GM12878 (cell line): Measurements from ENCODE around the gene VAV2. TPM values are rescaled to one million over a fixed set of nuclear protein-coding genes. Genes with fewer than 3 reads are reported as not detected.

Experiments used
- ATAC-seq: fragments of 200-7000 bp; cut with Tn5 transposase; 3 replicates; pipeline ENCODE4 v1.9.1; 2020; ENCODE audit warnings: mild to moderate bottlenecking, moderate library complexity
- BruUV-seq: library from RNA; stranded (reverse); fragments of 400-500 nt; replicated peaks from 2 replicates; lab custom pipeline; 2021; lab: Mats Ljungman, UMichigan
- CTCF ChIA-PET: fragments of 300-600 bp; sonication (Branson Sonifier 250); formaldehyde crosslinking; extraction: SDS; loops from one replicate; lab custom pipeline; 2021; ENCODE audit warnings: inconsistent platforms; lab: Yijun Ruan, JAX
- POLR2A ChIA-PET: fragments of 350-600 bp; formaldehyde crosslinking; extraction: SDS; loops from one replicate; lab custom pipeline; 2021; ENCODE audit warnings: inconsistent platforms; lab: Charles Lee
- RAD21 ChIA-PET: fragments of 300-600 bp; sonication (Branson Sonifier 250); formaldehyde crosslinking; loops from one replicate; lab custom pipeline; 2023; ENCODE audit warnings: antibody characterized with exemption; ENCODE audit not compliant: unreplicated experiment; lab: Charles Lee
- SMC1A ChIA-PET: fragments of 300-600 bp; sonication (Branson Sonifier 250); formaldehyde crosslinking; loops from one replicate; lab custom pipeline; 2023; ENCODE audit not compliant: unreplicated experiment, uncharacterized antibody; lab: Charles Lee
- DNase-seq: peaks from one replicate; pipeline ENCODE4 v3.0.0-alpha.2; 2011; ENCODE audit warnings: low read depth, low spot score
- FAIRE-seq: peaks from 3 replicates; lab custom pipeline; 2011; peaks lifted over from hg19 to GRCh38; lab: Jason Lieb, UNC
- H2AFZ ChIP-seq: 2 replicates; pipeline ENCODE4 v1.6.0; 2011; ENCODE audit warnings: low read depth, low read length, control low read depth; ENCODE audit not compliant: control insufficient read depth
- H3K27ac ChIP-seq: 2 replicates; pipeline ENCODE4 v1.5.1; 2011; ENCODE audit warnings: control low read depth; ENCODE audit not compliant: control insufficient read depth, insufficient read depth
- H3K27me3 ChIP-seq, 2 experiments: replicated peaks in 1 of 2; 2 replicates each; pipeline versions ENCODE4 v1.6.0 to v1.6.1; 2011; ENCODE audit warnings: low read length in 1 of 2; ENCODE audit not compliant: control insufficient read depth in 2 of 2, insufficient read depth in 2 of 2
- H3K36me3 ChIP-seq, 2 experiments: 2 replicates each; pipeline ENCODE4 v1.5.1; 2011; ENCODE audit warnings: low read length in 1 of 2; ENCODE audit not compliant: control insufficient read depth in 2 of 2, insufficient read depth in 2 of 2
- H3K4me1 ChIP-seq: 2 replicates; pipeline ENCODE4 v1.6.1; 2011; ENCODE audit warnings: mild to moderate bottlenecking, low read length, moderate library complexity, mixed read lengths; ENCODE audit not compliant: control insufficient read depth, insufficient read depth
- H3K4me2 ChIP-seq: 2 replicates; pipeline ENCODE4 v1.6.0; 2011; ENCODE audit warnings: control low read depth; ENCODE audit not compliant: control insufficient read depth, insufficient read depth
- H3K4me3 ChIP-seq: fragments of 200-600 bp; sonication (generic); 2 replicates; pipeline ENCODE4 v1.5.1; 2016
- H3K79me2 ChIP-seq: 2 replicates; pipeline ENCODE4 v1.6.0; 2011; ENCODE audit warnings: low read length; ENCODE audit not compliant: control insufficient read depth, insufficient read depth
- H3K9ac ChIP-seq: 2 replicates; pipeline ENCODE4 v1.8.0; 2011; ENCODE audit warnings: low read length, control low read depth, mixed read lengths; ENCODE audit not compliant: control insufficient read depth, insufficient read depth
- H3K9me3 ChIP-seq: replicated peaks from 3 replicates; pipeline ENCODE4 v1.5.1; 2011; ENCODE audit warnings: mild to moderate bottlenecking, low read length; ENCODE audit not compliant: control insufficient read depth, insufficient read depth
- H4K20me1 ChIP-seq: 2 replicates; pipeline ENCODE4 v1.6.0; 2011; ENCODE audit not compliant: control insufficient read depth, insufficient read depth
- EZH2 ChIP-seq: IDR thresholded peaks from 2 replicates; pipeline ENCODE4 v1.6.1; 2012; ENCODE audit warnings: low read depth, mild to moderate bottlenecking, control low read depth, inconsistent platforms, low read length, borderline replicate concordance; ENCODE audit not compliant: control insufficient read depth
- GATAD2B ChIP-seq: fragments of 450-650 bp; conservative IDR thresholded peaks from 2 replicates; pipeline ENCODE4 v1.6.1; 2017; ENCODE audit warnings: low read depth, mild to moderate bottlenecking, moderate library complexity
- POLR2AphosphoS5 ChIP-seq: IDR thresholded peaks from 2 replicates; pipeline ENCODE4 v1.6.1; 2011; ENCODE audit warnings: mild to moderate bottlenecking, low read length, inconsistent platforms
- RELA ChIP-seq: fragments of 450-650 bp; IDR thresholded peaks from 2 replicates; pipeline ENCODE4 v1.8.0; 2014; ENCODE audit warnings: borderline replicate concordance; ENCODE audit not compliant: partially characterized antibody
- RFX5 ChIP-seq: IDR thresholded peaks from 2 replicates; pipeline ENCODE4 v1.6.1; 2011; ENCODE audit warnings: low read depth, low read length, improper control_type of control experiment
- SRF ChIP-seq, 2 experiments: IDR thresholded peaks; 2 replicates each; pipeline ENCODE4 v1.6.1; 2011; ENCODE audit warnings: low read depth in 2 of 2, low read length in 2 of 2, mild to moderate bottlenecking in 1 of 2, moderate library complexity in 1 of 2
- ZBED1 ChIP-seq: IDR thresholded peaks from 2 replicates; pipeline ENCODE4 v1.6.1; 2016; ENCODE audit warnings: borderline replicate concordance
- ZNF207 ChIP-seq: fragments of 450-650 bp; IDR thresholded peaks from 2 replicates; pipeline ENCODE4 v1.6.1; 2014; ENCODE audit warnings: antibody characterized with exemption, mild to moderate bottlenecking, borderline replicate concordance
- WGBS: methylation state at CpG from one replicate; pipeline ENCODE4 v1.1.6; 2016; ENCODE audit warnings: low lambda C conversion rate; ENCODE audit not compliant: insufficient replicate concordance, insufficient coverage; ENCODE audit errors: missing lambda C conversion rate; 5-methylcytosine and 5-hydroxymethylcytosine counted together
- in situ Hi-C: fragments of 300-500 bp; cut with MboI; formaldehyde crosslinking; loops from 9 replicates; pipeline ENCODE4 v1.14.3; 2018; ENCODE audit warnings: mixed read lengths
- intact Hi-C: fragments of 100-400 bp; cut with micrococcal nuclease; formaldehyde crosslinking; loops from one replicate; pipeline ENCODE4 v1.14.2; 2022; ENCODE audit not compliant: unreplicated experiment
- polyA plus RNA-seq, 11 experiments: library from polyadenylated mRNA; depleted of rRNA in 4 of 11; unstranded in 6 of 11; stranded (reverse) in 5 of 11; fragments of >200 nt; fragmentation: Nextera tagmentation in 4 of 11; fragmentation: Illumina TruSeq in 1 of 11; extraction: Ambion mirVana in 4 of 11; extraction: Trizol in 1 of 11; gene quantifications; 1 replicate in 1 of 11; 2 replicates in 10 of 11; pipeline versions ENCODE4 v1.2.1 to v1.2.3, GENCODE V29; 2011 to 2016; ENCODE audit warnings: inconsistent platforms in 2 of 11, missing spikeins in 2 of 11, low read depth in 1 of 11
- total RNA-seq, 4 experiments: library from RNA; depleted of rRNA in 3 of 4; stranded (reverse); fragments of >200 nt in 3 of 4; fragmentation: Illumina TruSeq in 1 of 4; extraction: Trizol in 1 of 4; gene quantifications; 2 replicates each; pipeline versions ENCODE4 v1.2.1 to v1.2.3, GENCODE V29; 2013 to 2021
- TF ChIP-seq, protein P1 (sequence below): fragments of 450-650 bp; IDR thresholded peaks from 2 replicates; pipeline ENCODE4 v1.6.1; 2017; ENCODE audit warnings: mild to moderate bottlenecking, low read depth, inconsistent platforms; ENCODE audit not compliant: poor library complexity, severe bottlenecking
- TF ChIP-seq, protein P2 (sequence below), 3 experiments: IDR thresholded peaks in 2 of 3; conservative IDR thresholded peaks in 1 of 3; 2 replicates each; pipeline ENCODE4 v1.5.1; 2011; ENCODE audit warnings: low read depth in 3 of 3, low read length in 3 of 3, mild to moderate bottlenecking in 3 of 3, control low read depth in 2 of 3, moderate library complexity in 2 of 3, inconsistent platforms in 1 of 3, mixed read lengths in 1 of 3; ENCODE audit not compliant: control insufficient read depth in 2 of 3, insufficient read depth in 1 of 3; ENCODE audit errors: extremely low read depth in 1 of 3
- TF ChIP-seq, protein P3 (sequence below): IDR thresholded peaks from 2 replicates; pipeline ENCODE4 v1.6.1; 2011; ENCODE audit warnings: low read depth, mild to moderate bottlenecking, low read length, moderate library complexity, borderline replicate concordance; ENCODE audit errors: extremely low read depth
- TF ChIP-seq, protein P4 (sequence below): IDR thresholded peaks from 2 replicates; pipeline ENCODE4 v1.6.1; 2011; ENCODE audit warnings: mild to moderate bottlenecking, low read depth, low read length, moderate library complexity; ENCODE audit not compliant: insufficient replicate concordance

The VAV2 gene
- total and polyA plus RNA-seq, 10 of the 15 experiments (the other 5 are each of a cell fraction or from before 2014, with no cell fraction given), result 0.13 to 43.9 (median 16.9) TPM

DNA sequence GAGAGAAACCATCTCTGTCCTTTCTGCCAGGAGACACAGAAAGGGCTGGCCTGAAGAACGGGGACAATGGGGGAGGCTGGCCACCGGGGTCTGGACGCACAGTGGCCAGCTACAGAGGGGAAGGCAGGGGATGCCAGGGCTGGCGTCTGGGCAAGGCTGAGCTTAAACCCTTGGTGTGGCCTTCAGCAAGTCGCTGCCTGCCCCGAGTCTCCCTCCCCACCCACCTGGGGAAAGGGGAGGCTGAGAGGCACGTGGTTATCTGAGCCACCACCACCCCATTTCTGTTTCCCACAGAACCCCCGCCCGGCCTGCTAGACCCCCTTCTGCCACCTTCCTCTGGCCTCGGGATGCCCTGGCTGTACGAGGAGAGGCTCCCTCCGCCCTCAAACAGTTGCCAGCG lies 115.3 kb downstream of the VAV2 start:
- no peaks in the 10 kb centered on the region for H4K20me1 ChIP-seq
- in situ Hi-C loops (no loop called here), intact Hi-C loops (no loop called here)
- ChIA-PET CTCF (no interaction called here), SMC1A (no interaction called here), RAD21 (no interaction called here)
- 93% methylated on average over 13 of the region's 13 CpGs for WGBS
- H3K9me3 ChIP-seq, result no peaks in the 10 kb centered on the region
- no peaks in the 10 kb centered on the region for H3K27me3 ChIP-seq
- no peak overlapping the region for H3K4me3 ChIP-seq
- DNase-seq (no peak), FAIRE-seq (no peak)
- H3K9ac ChIP-seq, result no peak overlapping the region
- no TSS peak for BruUV-seq
- TF ChIP-seq, protein P1, sequence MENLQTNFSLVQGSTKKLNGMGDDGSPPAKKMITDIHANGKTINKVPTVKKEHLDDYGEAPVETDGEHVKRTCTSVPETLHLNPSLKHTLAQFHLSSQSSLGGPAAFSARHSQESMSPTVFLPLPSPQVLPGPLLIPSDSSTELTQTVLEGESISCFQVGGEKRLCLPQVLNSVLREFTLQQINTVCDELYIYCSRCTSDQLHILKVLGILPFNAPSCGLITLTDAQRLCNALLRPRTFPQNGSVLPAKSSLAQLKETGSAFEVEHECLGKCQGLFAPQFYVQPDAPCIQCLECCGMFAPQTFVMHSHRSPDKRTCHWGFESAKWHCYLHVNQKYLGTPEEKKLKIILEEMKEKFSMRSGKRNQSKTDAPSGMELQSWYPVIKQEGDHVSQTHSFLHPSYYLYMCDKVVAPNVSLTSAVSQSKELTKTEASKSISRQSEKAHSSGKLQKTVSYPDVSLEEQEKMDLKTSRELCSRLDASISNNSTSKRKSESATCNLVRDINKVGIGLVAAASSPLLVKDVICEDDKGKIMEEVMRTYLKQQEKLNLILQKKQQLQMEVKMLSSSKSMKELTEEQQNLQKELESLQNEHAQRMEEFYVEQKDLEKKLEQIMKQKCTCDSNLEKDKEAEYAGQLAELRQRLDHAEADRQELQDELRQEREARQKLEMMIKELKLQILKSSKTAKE, result no peak
- TF ChIP-seq ZBED1 (no peak), EZH2 (no peak), RFX5 (no peak), ZNF207 (no peak), SRF (IDR thresholded peaks at IDR 0.05; ENCODE audit: low read depth in 2 of 2, low read length in 2 of 2) (no peak), RELA (no peak), GATAD2B (no peak), POLR2AphosphoS5 (no peak)
- TF ChIP-seq, protein P2, sequence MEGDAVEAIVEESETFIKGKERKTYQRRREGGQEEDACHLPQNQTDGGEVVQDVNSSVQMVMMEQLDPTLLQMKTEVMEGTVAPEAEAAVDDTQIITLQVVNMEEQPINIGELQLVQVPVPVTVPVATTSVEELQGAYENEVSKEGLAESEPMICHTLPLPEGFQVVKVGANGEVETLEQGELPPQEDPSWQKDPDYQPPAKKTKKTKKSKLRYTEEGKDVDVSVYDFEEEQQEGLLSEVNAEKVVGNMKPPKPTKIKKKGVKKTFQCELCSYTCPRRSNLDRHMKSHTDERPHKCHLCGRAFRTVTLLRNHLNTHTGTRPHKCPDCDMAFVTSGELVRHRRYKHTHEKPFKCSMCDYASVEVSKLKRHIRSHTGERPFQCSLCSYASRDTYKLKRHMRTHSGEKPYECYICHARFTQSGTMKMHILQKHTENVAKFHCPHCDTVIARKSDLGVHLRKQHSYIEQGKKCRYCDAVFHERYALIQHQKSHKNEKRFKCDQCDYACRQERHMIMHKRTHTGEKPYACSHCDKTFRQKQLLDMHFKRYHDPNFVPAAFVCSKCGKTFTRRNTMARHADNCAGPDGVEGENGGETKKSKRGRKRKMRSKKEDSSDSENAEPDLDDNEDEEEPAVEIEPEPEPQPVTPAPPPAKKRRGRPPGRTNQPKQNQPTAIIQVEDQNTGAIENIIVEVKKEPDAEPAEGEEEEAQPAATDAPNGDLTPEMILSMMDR (IDR thresholded peaks at IDR 0.05 in 2 of 3, conservative IDR thresholded peaks at IDR 0.05 in 1 of 3; ENCODE audit: control insufficient read depth in 2 of 3, extremely low read depth in 1 of 3, insufficient read depth in 1 of 3, low read depth in 3 of 3, low read length in 3 of 3), result no peak
- TF ChIP-seq, protein P3, sequence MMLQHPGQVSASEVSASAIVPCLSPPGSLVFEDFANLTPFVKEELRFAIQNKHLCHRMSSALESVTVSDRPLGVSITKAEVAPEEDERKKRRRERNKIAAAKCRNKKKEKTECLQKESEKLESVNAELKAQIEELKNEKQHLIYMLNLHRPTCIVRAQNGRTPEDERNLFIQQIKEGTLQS, result no peak
- TF ChIP-seq, protein P4, sequence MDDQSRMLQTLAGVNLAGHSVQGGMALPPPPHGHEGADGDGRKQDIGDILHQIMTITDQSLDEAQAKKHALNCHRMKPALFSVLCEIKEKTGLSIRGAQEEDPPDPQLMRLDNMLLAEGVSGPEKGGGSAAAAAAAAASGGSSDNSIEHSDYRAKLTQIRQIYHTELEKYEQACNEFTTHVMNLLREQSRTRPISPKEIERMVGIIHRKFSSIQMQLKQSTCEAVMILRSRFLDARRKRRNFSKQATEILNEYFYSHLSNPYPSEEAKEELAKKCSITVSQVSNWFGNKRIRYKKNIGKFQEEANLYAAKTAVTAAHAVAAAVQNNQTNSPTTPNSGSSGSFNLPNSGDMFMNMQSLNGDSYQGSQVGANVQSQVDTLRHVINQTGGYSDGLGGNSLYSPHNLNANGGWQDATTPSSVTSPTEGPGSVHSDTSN, result no peak
- TF ChIP-seq, all 136 proteins: peak for 0
- no peaks in the 10 kb centered on the region for H3K4me1 ChIP-seq
- H3K27ac ChIP-seq, result no peak overlapping the region
- no peak for ATAC-seq
- peaks cover 0 to 7% of the 10 kb centered on the region in 2 experiments; a peak in 2 of 4 replicates for H3K36me3 ChIP-seq
- POLR2A ChIA-PET, result interaction anchor here (0.5 kb wide), 1 partner anchor 328 kb away, joined by 4 read pairs; no protein-coding TSS in a partner anchor
- H3K4me2 ChIP-seq, result no peak overlapping the region
- H2AFZ ChIP-seq, result no peak overlapping the region
- H3K79me2 ChIP-seq, result peaks cover 2% of the 10 kb centered on the region
